Upper lobe of left lung (tissue), 6 donors: ENCODE measurements around the gene SERPINB8. TPM values are rescaled to one million over a fixed set of nuclear protein-coding genes. Genes with fewer than 3 reads are reported as not detected.
A peak's percentile ranks its signal among the peaks of the same experiment; 100 is the strongest.
"Not testable (repeated sequence)": the region's sequence is repeated elsewhere in the genome, so short reads cannot be mapped to it uniquely, and the experiment has no call there.

Experiments
- ATAC-seq, 2 donors: fragments of 200-7000 bp; cut with Tn5 transposase; one replicate each; pipeline ENCODE4 v1.9.1; 2022; ENCODE audit warnings: mild to moderate bottlenecking in 2 of 2, moderate library complexity in 2 of 2; ENCODE audit not compliant: low FRiP score in 2 of 2
- DNase-seq, 2 donors: peaks; one replicate each; pipeline ENCODE4 v3.0.0-alpha.2; 2019 to 2020
- H3K27ac ChIP-seq, 4 donors: fragments of 200-600 bp; sonication (generic); one replicate each; pipeline ENCODE4 v1.5.1; 2016 to 2019
- H3K27me3 ChIP-seq, 4 donors: fragments of 200-600 bp; sonication (generic); one replicate each; pipeline ENCODE4 v1.5.1; 2017 to 2019
- H3K36me3 ChIP-seq, 4 donors: fragments of 200-600 bp; sonication (generic); one replicate each; pipeline ENCODE4 v1.5.1; 2016 to 2019
- H3K4me1 ChIP-seq, 4 donors: fragments of 200-600 bp; sonication (generic); one replicate each; pipeline ENCODE4 v1.5.1; 2018 to 2019
- H3K4me3 ChIP-seq, 4 donors: fragments of 200-600 bp; sonication (generic); one replicate each; pipeline ENCODE4 v1.5.1; 2017 to 2019; ENCODE audit warnings: mild to moderate bottlenecking in 2 of 4, moderate library complexity in 1 of 4
- H3K9me3 ChIP-seq, 4 donors: fragments of 200-600 bp; sonication (generic); one replicate each; pipeline ENCODE4 v1.5.1; 2018 to 2019
- CTCF ChIP-seq, 6 experiments: fragments of 450-650 bp in 4 of 6; fragments of 200-600 bp in 2 of 6; sonication (generic) in 2 of 6; IDR thresholded peaks; one replicate each; pipeline ENCODE4 v1.5.1; 2016 to 2019; ENCODE audit warnings: antibody characterized with exemption in 6 of 6
- EP300 ChIP-seq, 4 donors: sonication (generic); formaldehyde crosslinking; IDR thresholded peaks; one replicate each; pipeline ENCODE4 v1.5.1; 2017; ENCODE audit warnings: antibody characterized with exemption in 4 of 4, control low read depth in 2 of 4
- POLR2A ChIP-seq, 4 donors: fragments of 450-650 bp; IDR thresholded peaks; one replicate each; pipeline ENCODE4 v1.5.1; 2016 to 2017; ENCODE audit warnings: antibody characterized with exemption in 4 of 4, mild to moderate bottlenecking in 2 of 4
- POLR2AphosphoS5 ChIP-seq, 2 donors: sonication (generic); formaldehyde crosslinking; IDR thresholded peaks; one replicate each; pipeline ENCODE4 v1.5.1; 2017; ENCODE audit warnings: antibody characterized with exemption in 2 of 2
- WGBS, 2 donors: methylation state at CpG; one replicate each; pipeline ENCODE4 v1.1.5; 2017 to 2018; 5-methylcytosine and 5-hydroxymethylcytosine counted together
- total RNA-seq, 6 donors: library from RNA; depleted of rRNA in 4 of 6; stranded (reverse); fragments of >200 nt in 4 of 6; gene quantifications; one replicate each; pipeline versions ENCODE4 v1.1.0 to v1.2.1, GENCODE V29; 2016 to 2021
- donor health status: DM: no; HTN: no; CAD: no; lungs with moderate emphysema.
- donor health status: DM: no; HTN: yes; CAD: no; lungs with severe emphysema.

Gene SERPINB8
- total RNA-seq, 6 donors from 2014 or later: 8.4 to 33.7 (median 22.4) TPM

- H3K9me3 ChIP-seq: no peaks in the 10 kb centered on the region
- no peaks in the 10 kb centered on the region for H3K27me3 ChIP-seq
- TF ChIP-seq EP300 (IDR thresholded peaks at IDR 0.05) (no peak), POLR2AphosphoS5 (IDR thresholded peaks at IDR 0.05) (no peak), POLR2A (IDR thresholded peaks at IDR 0.05) (no peak), CTCF (IDR thresholded peaks at IDR 0.05) (no peak)
- no peak overlapping the region for H3K27ac ChIP-seq
- WGBS, 2 donors: 64 to 81% methylated on average over 3 of the region's 3 CpGs
- no peak for ATAC-seq
- H3K36me3 ChIP-seq: no peaks in the 10 kb centered on the region
- no peak for DNase-seq
- H3K4me3 ChIP-seq: no peak overlapping the region
- peaks cover 0 to 3% (median 2%) of the 10 kb centered on the region in 4 donors for H3K4me1 ChIP-seq
Measured at GRCh38 chr18:63930773-63931354, 39.0 kb upstream of the SERPINB8 start.

DNA sequence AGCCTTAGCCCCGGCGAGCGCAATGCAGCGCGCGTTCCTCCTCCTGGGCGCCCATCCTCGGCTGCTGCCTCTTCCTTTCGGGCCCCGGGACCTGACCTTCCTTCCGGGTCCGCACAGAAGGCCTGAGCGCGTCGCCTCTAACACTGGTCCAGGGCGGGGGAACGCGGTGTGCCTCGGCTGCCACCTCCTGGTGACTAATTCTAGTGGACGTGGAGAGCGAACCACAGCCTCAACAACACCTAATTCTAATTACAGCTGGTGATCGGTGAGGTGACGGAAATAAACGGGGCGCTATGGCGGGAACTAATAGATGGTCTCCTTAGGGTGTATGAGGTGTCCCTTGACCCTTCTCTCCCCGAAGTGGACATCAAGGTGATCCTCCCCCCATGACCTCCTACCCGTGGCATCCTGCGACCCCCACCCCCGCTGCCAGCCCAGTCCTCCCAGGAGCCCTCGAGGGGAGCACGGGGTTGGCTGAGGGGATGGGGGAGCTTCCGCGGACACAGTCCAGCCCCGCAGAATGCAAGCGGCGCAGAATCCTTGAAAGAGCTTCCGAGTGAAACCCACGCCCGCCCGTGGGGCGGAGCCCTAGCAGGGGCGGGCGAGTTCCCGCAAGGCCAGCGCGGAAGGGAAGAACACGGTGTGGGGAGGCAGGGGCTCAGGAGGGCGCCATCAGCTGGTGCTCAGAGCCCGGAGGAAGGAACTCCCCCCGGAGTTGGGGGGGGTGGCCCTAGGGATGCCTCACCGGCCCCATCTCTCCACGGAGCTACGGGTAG is 33.5 kb upstream of the SERPINB8 start:
- H3K4me1 ChIP-seq: peaks cover 6 to 14% (median 9%) of the 10 kb centered on the region in 4 donors
- peak overlapping the region; percentile 39 to 58 (median 49) for H3K4me3 ChIP-seq
- ATAC-seq (peak; percentile 95 to 99), DNase-seq (peak; percentile 92 to 95)
- H3K27ac ChIP-seq: peak overlapping the region in 2 of 4 donors; percentile 52 to 78
- no peaks in the 10 kb centered on the region for H3K36me3 ChIP-seq
- peaks cover 0 to 2% (median 0%) of the 10 kb centered on the region in 4 donors for H3K27me3 ChIP-seq
- H3K9me3 ChIP-seq: no peaks in the 10 kb centered on the region
- TF ChIP-seq EP300 (IDR thresholded peaks at IDR 0.05): no peak
- TF ChIP-seq POLR2A (IDR thresholded peaks at IDR 0.05): no peak
- TF ChIP-seq CTCF (IDR thresholded peaks at IDR 0.05): peak; percentile 39 to 87 (median 71)
- WGBS, 2 donors: 3 to 5% methylated on average over 19 to 50 of the region's 54 CpGs

DNA sequence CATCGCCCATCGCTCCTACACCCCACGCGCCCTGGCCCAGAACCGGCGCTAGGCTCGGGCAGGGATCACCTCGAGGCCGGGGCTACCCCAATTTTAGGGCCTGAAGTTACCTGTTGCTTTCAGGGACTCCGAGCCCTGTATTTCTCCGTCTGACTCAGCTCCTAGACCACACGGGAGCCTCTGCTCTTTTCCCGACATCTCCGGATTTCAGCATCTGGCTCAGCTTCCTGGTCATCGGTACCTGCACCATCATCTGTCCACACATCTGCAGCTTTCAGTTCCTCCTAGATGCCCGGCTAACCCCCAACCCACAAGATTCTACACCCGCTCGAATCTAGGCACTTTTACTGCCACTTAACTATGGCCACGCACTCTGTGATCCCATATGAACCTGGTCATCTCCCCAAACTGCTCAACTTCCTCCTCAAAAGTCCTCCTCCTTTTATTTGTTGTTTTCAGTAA is 32.9 kb upstream of the SERPINB8 start:
- Histone ChIP-seq H3K27ac (peak overlapping the region in 1 of 4 donors; percentile 78), H3K27me3 (peaks cover 0 to 2% (median 0%) of the 10 kb centered on the region in 4 donors), H3K9me3 (no peaks in the 10 kb centered on the region), H3K4me3 (peak overlapping the region in 3 of 4 donors; percentile 39 to 58 (median 57)), H3K4me1 (peaks cover 6 to 14% (median 9%) of the 10 kb centered on the region in 4 donors), H3K36me3 (no peaks in the 10 kb centered on the region)
- 31 to 61% methylated on average over 10 to 19 of the region's 19 CpGs for WGBS, 2 donors
- no peak for DNase-seq
- no peak for ATAC-seq
- no peak for TF ChIP-seq EP300 (IDR thresholded peaks at IDR 0.05)

- DNase-seq: no peak
- peaks cover 0 to 2% (median 0%) of the 10 kb centered on the region in 4 donors for H3K27me3 ChIP-seq
- no peaks in the 10 kb centered on the region for H3K9me3 ChIP-seq
- ATAC-seq: no peak
- H3K27ac ChIP-seq: no peak overlapping the region
- 93 to 98% methylated on average over 8 of the region's 8 CpGs for WGBS, 2 donors
- H3K4me1 ChIP-seq: peaks cover 6 to 14% (median 9%) of the 10 kb centered on the region in 4 donors
- H3K4me3 ChIP-seq: no peak overlapping the region
- no peak for TF ChIP-seq POLR2A (IDR thresholded peaks at IDR 0.05)
- TF ChIP-seq POLR2AphosphoS5 (IDR thresholded peaks at IDR 0.05): no peak
- TF ChIP-seq EP300 (IDR thresholded peaks at IDR 0.05): no peak
- TF ChIP-seq CTCF (IDR thresholded peaks at IDR 0.05): no peak
- no peaks in the 10 kb centered on the region for H3K36me3 ChIP-seq
Measured at GRCh38 chr18:63940008-63940407, 29.9 kb upstream of the SERPINB8 start.

DNA sequence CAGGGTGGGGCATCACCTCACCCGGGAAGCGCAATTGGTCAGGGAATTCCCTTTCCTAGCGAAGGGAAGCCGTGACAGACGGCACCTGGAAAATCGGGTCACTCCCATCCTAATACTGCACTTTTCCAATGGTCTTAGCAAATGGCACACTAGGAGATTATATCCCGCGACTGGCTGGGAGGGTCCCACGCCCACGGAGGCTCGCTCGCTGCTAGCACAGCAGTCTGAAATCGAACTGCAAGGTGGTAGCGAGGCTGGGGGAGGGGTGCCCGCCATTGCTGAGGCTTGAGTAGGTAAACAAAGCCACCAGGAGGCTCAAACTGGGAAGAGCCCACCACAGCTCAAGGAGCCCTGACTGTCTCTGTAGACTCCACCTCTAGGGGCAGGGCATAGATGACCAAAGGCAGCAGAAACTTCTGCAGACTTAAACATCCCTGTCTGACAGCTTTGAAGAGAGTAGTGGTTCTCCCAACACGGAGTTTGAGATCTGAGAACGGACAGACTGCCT is 29.3 kb upstream of the SERPINB8 start:
- DNase-seq: peak in 1 of 2 donors; percentile 46
- peaks cover 6 to 14% (median 9%) of the 10 kb centered on the region in 4 donors for H3K4me1 ChIP-seq
- H3K27me3 ChIP-seq, H3K4me3 ChIP-seq, H3K27ac ChIP-seq, H3K9me3 ChIP-seq, H3K36me3 ChIP-seq, ATAC-seq: not testable (repeated sequence)
- 85 to 88% methylated on average over 14 to 17 of the region's 17 CpGs for WGBS, 2 donors
